ENCODE data around the gene AOX1.
"Not testable (repeated sequence)": the region's sequence is repeated elsewhere in the genome, so short reads cannot be mapped to it uniquely, and the experiment has no call there.

The AOX1 gene

DNA sequence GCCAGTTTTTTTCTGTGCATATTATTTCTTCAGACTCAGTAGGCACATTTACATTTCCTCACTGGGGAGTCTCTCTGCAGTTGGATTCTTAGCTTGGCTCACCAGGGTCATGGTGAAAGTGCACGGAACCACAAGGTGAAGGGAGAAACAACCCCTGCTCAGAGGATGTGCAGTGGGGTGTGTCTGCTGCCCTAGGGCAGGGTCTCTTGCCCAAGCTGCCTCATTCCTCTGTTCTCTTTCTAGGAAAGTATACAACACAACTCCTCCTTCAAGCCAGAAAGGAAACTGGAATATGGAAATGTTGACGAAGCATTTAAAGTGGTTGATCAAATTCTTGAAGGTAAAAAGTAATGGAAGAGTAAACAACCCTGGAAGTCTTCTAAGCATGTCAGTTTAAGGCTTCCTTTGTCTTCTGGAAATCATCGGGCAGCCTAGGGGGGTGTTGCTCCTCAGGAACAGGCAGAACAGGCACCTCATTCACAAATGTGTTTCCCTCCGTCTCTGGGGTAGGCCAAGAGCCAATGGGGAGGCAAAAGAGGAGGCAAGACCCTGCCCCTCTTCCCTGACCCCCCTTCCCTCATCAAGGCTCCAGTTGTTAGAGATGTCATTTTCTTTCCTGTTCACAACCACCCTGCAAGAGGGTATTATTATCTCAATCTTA lies 41.4 kb downstream of the AOX1 start:
- Histone ChIP-seq H3K9me2 (replicated peaks; ENCODE audit: low read depth, low read length) (no peaks in the 10 kb centered on the region), H3K36me3 (ENCODE audit: insufficient read depth, low read length) (no peaks in the 10 kb centered on the region), H2AFZ (ENCODE audit: low read length) (no peak overlapping the region), H3K4me1 (ENCODE audit: insufficient read depth, low read length, poor library complexity, severe bottlenecking) (no peaks in the 10 kb centered on the region), H4K20me1 (ENCODE audit: insufficient read depth, low read length, poor library complexity, severe bottlenecking) (no peaks in the 10 kb centered on the region), H3K27me3 (ENCODE audit: insufficient read depth, low read length, poor library complexity, severe bottlenecking) (no peaks in the 10 kb centered on the region), H3K79me2 (ENCODE audit: insufficient read depth, low read length) (no peaks in the 10 kb centered on the region), H3K9ac (ENCODE audit: low read depth, low read length, poor library complexity, severe bottlenecking) (no peak overlapping the region), H3K4me2 (ENCODE audit: low read depth, low read length, poor library complexity, severe bottlenecking) (no peak overlapping the region), H3K4me3 (ENCODE audit: low read length, poor library complexity, severe bottlenecking) (no peak overlapping the region), H3F3A (ENCODE audit: low read depth) (no peaks in the 10 kb centered on the region), H3K9me3 (ENCODE audit: insufficient read depth, low read depth, low read length) (no peaks in the 10 kb centered on the region)
- TF ChIP-seq CTCF (conservative IDR thresholded peaks at IDR 0.05; ENCODE audit: low read length) (no peak), EZH2phosphoT487 (IDR thresholded peaks at IDR 0.05; ENCODE audit: borderline replicate concordance) (no peak)

DNA sequence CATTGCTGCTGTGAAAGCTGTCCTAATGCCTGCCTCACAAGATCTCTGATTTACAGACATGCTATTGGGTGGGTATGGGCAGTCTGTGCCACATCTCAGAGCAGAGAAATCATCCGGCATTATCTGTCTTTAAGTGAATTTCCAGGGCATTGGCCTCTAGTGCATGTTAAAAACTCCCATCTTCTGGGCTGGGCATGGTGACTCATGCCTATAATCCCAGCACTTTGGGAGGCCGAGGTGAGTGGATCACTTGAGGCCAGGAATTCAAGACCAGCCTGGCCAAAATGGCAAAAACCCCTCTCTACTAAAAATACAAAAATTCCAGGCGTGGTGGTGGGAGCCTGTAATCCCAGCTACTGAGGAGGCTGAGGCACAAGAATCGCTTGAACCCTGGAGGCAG lies 42.6 kb downstream of the AOX1 start:
- not testable (repeated sequence) for H2AFZ ChIP-seq (ENCODE audit: low read length); H3K9ac ChIP-seq (ENCODE audit: low read depth, low read length, poor library complexity, severe bottlenecking); H3K27me3 ChIP-seq (ENCODE audit: insufficient read depth, low read length, poor library complexity, severe bottlenecking); H3K79me2 ChIP-seq (ENCODE audit: insufficient read depth, low read length); H3K9me2 ChIP-seq (replicated peaks; ENCODE audit: low read depth, low read length); H3F3A ChIP-seq (ENCODE audit: low read depth); H3K9me3 ChIP-seq (ENCODE audit: insufficient read depth, low read depth, low read length); H3K36me3 ChIP-seq (ENCODE audit: insufficient read depth, low read length); H3K4me3 ChIP-seq (ENCODE audit: low read length, poor library complexity, severe bottlenecking); H3K4me1 ChIP-seq (ENCODE audit: insufficient read depth, low read length, poor library complexity, severe bottlenecking); H3K4me2 ChIP-seq (ENCODE audit: low read depth, low read length, poor library complexity, severe bottlenecking); H4K20me1 ChIP-seq (ENCODE audit: insufficient read depth, low read length, poor library complexity, severe bottlenecking)

DNA sequence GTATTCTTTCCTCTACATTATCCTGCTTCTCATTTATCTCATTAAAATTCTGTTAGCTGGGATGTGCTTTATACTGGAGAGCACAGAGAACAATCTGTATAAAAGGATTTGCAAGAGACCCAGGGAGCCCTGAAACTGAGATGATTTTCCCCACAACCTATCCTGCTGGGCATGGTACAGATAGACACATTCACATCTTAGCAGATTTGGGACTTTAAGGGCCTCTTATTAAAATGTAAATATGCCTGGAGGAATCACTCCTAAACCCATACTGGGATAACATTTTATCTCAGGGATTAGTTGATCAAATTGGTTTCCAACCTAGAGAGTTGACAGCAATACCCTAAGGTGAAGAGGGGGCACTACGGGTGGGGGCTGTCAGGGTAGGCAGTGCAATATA lies 45.5 kb downstream of the AOX1 start:
- Histone ChIP-seq H3K27me3 (ENCODE audit: insufficient read depth, low read length, poor library complexity, severe bottlenecking) (no peaks in the 10 kb centered on the region), H3K36me3 (ENCODE audit: insufficient read depth, low read length) (no peaks in the 10 kb centered on the region), H4K20me1 (ENCODE audit: insufficient read depth, low read length, poor library complexity, severe bottlenecking) (no peaks in the 10 kb centered on the region), H2AFZ (ENCODE audit: low read length) (no peak overlapping the region), H3K9me2 (replicated peaks; ENCODE audit: low read depth, low read length) (no peaks in the 10 kb centered on the region), H3F3A (ENCODE audit: low read depth) (no peaks in the 10 kb centered on the region), H3K4me2 (ENCODE audit: low read depth, low read length, poor library complexity, severe bottlenecking) (no peak overlapping the region), H3K4me1 (ENCODE audit: insufficient read depth, low read length, poor library complexity, severe bottlenecking) (no peaks in the 10 kb centered on the region), H3K4me3 (ENCODE audit: low read length, poor library complexity, severe bottlenecking) (no peak overlapping the region), H3K9me3 (ENCODE audit: insufficient read depth, low read depth, low read length) (no peaks in the 10 kb centered on the region), H3K9ac (ENCODE audit: low read depth, low read length, poor library complexity, severe bottlenecking) (no peak overlapping the region), H3K79me2 (ENCODE audit: insufficient read depth, low read length) (no peaks in the 10 kb centered on the region)
- TF ChIP-seq CTCF (conservative IDR thresholded peaks at IDR 0.05; ENCODE audit: low read length), result no peak
- TF ChIP-seq EZH2phosphoT487 (IDR thresholded peaks at IDR 0.05; ENCODE audit: borderline replicate concordance), result no peak

Data from Loucy (cell line).